Stimulated activated effector memory CD8-positive, alpha-beta T cell treated with anti-CD3 and anti-CD28 coated beads, Interleukin-12 subunit alpha, Interleukin-12 subunit beta, amount 100 ng/mL, for 72 hours (primary cell): ENCODE data around the gene EGR4.

Experiments used
- ATAC-seq: fragments of 150-1000 bp; cut with Tn5 transposase; 2 replicates; pipeline ENCODE4 v1.10.0; 2021
- DNase-seq, 2 donors: peaks; one replicate each; pipeline ENCODE4 v3.0.0; 2021 to 2022; ENCODE audit warnings: low spot score in 2 of 2
- H3K27ac Mint-ChIP-seq: one replicate; pipeline ENCODE4 v1.8.0; 2022; ENCODE audit warnings: mild to moderate bottlenecking, mixed read lengths
- H3K36me3 Mint-ChIP-seq: one replicate; pipeline ENCODE4 v1.8.0; 2022; ENCODE audit warnings: mild to moderate bottlenecking, mixed read lengths
- H3K4me1 Mint-ChIP-seq: one replicate; pipeline ENCODE4 v1.8.0; 2022; ENCODE audit warnings: mixed read lengths
- H3K4me3 Mint-ChIP-seq: one replicate; pipeline ENCODE4 v1.8.0; 2022; ENCODE audit warnings: mild to moderate bottlenecking, mixed read lengths
- H3K9me3 Mint-ChIP-seq: one replicate; pipeline ENCODE4 v1.8.0; 2022; ENCODE audit warnings: mixed read lengths

EGR4 gene

DNA sequence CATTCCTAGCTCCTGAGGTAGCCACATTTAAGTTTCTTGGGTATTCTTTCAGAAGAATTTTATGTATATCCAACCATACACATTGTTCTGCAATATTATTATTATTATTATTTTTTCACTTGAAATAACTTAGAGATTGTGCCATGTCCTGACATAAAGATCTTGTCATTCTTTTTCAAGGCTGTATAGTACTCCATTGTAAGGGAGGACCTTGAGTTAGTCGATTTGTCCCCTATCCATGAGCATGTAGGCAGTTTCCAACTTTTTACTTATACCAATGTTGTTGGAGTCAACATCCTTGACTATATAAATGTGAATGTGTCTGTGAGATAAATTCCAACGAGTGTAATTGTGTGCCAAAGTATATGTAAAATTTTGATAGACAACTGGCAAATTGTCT, 891 bp upstream of the EGR4 start:
- no peak for DNase-seq
- Mint-ChIP-seq H3K36me3 (no peaks in the 10 kb centered on the region), H3K4me1 (peaks cover 10% of the 10 kb centered on the region), H3K27ac (no peak overlapping the region), H3K4me3 (peak overlapping the region; percentile 67), H3K9me3 (no peaks in the 10 kb centered on the region)
- ATAC-seq, result no peak

DNA sequence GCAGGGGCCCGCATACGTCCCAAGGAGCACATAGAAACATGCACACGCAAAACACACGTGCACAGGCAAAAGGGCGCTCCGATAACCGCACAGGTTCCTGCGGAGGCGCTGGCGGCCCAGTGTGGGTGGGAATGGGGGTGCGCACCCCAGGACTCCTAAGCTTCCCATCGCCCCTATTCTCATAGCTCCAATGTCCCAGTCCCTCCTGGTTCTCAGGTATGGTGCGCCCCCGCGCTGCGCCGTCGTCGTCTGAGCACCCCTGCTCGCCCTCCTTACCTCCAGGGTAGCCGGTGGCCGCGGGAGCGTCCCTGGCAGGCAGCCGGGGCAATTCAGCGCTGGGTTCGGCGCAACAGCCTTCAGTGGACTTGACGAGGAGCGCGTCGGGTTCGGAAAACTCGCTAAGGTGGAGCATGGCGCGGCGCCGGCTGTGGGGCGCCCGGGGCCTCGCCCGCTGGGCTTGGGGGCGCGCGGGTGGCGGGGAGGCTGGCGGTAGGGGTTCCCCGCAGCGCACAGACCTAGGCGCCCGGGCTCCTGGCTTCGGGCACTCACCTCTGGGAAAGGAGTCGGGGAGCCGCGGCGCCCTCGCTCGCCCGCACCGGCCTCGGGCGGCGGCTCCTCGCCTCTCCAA, 328 bp downstream of the EGR4 start:
- no peaks in the 10 kb centered on the region for H3K36me3 Mint-ChIP-seq
- H3K4me3 Mint-ChIP-seq, result peak overlapping the region; percentile 67
- no peaks in the 10 kb centered on the region for H3K9me3 Mint-ChIP-seq
- no peak overlapping the region for H3K27ac Mint-ChIP-seq
- peaks cover 10% of the 10 kb centered on the region for H3K4me1 Mint-ChIP-seq
- ATAC-seq, result peak; percentile 4
- DNase-seq, result peak in 1 of 2 donors; percentile 57

GRCh38 chr2:73292316-73292905, 937 bp downstream of the EGR4 start:
- ATAC-seq (no peak), DNase-seq (no peak)
- no peaks in the 10 kb centered on the region for H3K36me3 Mint-ChIP-seq
- no peak overlapping the region for H3K27ac Mint-ChIP-seq
- H3K9me3 Mint-ChIP-seq, result no peaks in the 10 kb centered on the region
- H3K4me3 Mint-ChIP-seq, result peak overlapping the region; percentile 67
- peaks cover 10% of the 10 kb centered on the region for H3K4me1 Mint-ChIP-seq

- no peak for DNase-seq
- H3K9me3 Mint-ChIP-seq, result no peaks in the 10 kb centered on the region
- peak overlapping the region; percentile 67 for H3K4me3 Mint-ChIP-seq
- no peaks in the 10 kb centered on the region for H3K36me3 Mint-ChIP-seq
- no peak for ATAC-seq
- H3K27ac Mint-ChIP-seq, result no peak overlapping the region
- peaks cover 10% of the 10 kb centered on the region for H3K4me1 Mint-ChIP-seq
Measured at GRCh38 chr2:73291461-73292315, 1.7 kb downstream of the EGR4 start.

GRCh38 chr2:73291093-73291460, 2.3 kb downstream of the EGR4 start:
- no peaks in the 10 kb centered on the region for H3K36me3 Mint-ChIP-seq
- ATAC-seq, result no peak
- peak overlapping the region; percentile 67 for H3K4me3 Mint-ChIP-seq
- peak; percentile 48 to 77 for DNase-seq
- peaks cover 10% of the 10 kb centered on the region for H3K4me1 Mint-ChIP-seq
- H3K9me3 Mint-ChIP-seq, result no peaks in the 10 kb centered on the region
- no peak overlapping the region for H3K27ac Mint-ChIP-seq

DNA sequence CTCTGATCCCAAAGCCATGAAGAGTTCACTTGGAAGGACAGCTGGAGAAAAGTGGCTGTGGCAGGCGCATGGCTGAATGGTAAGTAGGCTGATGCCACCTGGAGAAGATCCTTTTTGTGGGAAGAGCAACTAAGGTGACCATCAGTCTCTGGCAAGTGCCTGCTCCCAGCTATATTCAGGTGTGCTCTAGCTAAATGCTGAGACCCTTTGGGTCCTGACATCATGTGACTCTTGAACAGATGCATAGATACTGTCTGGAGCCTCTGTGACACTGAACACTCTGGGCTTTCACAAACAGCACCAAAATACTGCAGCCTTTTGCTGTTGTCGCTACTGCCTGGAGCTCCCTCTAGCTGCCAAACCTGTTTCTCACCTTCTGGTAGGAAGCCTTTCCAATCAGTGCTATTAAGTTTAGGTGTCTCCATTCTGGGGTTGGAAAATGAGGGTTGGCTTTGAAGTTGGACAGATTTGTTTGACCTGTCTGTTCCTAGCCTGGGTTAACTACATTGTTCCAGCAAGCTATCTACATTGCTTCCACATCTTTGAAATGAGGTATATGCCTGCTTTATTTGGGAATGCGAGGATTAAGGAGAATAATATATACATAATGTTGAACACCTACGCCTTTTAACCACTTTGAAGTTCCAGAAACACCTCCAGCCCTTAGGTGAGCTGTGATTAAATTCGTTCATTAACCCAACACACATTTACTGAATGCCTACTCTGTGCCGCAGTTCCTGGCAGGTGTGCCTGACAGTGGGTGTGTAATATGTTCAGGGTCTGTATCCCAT, 3.1 kb downstream of the EGR4 start:
- Mint-ChIP-seq H3K4me1 (peaks cover 18% of the 10 kb centered on the region), H3K9me3 (no peaks in the 10 kb centered on the region), H3K4me3 (no peak overlapping the region), H3K36me3 (no peaks in the 10 kb centered on the region), H3K27ac (no peak overlapping the region)
- no peak for ATAC-seq
- DNase-seq, result peak in 1 of 2 donors; percentile 59

GRCh38 chr2:73289304-73289703, 4.0 kb downstream of the EGR4 start:
- H3K27ac Mint-ChIP-seq, result no peak overlapping the region
- H3K4me1 Mint-ChIP-seq, result peaks cover 23% of the 10 kb centered on the region
- ATAC-seq, result no peak
- no peaks in the 10 kb centered on the region for H3K9me3 Mint-ChIP-seq
- no peak overlapping the region for H3K4me3 Mint-ChIP-seq
- DNase-seq, result no peak
- H3K36me3 Mint-ChIP-seq, result no peaks in the 10 kb centered on the region

DNA sequence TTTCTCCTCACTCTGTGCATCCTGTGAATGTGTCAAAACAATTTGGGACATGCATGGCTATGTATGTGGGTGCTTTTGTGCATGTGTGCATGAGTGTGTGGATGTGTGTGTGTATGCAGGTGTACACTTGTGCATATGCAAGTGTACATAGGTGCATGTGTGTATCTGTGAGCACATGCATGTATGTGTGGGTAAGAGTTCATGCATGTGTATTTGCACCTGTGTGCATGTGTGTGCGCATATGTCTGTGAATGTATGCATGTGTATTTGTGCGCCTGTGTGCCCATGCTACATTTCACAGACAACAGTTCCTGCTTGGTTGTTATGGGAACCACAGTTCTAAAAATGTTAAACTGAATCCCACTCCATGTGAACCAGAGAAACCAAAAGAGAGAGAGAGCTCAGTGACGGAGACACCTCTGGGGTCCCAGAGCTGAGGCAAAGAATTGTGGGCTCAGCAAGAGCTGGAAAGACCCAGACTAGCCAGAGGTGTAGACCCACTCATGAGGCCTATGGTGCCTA, 7.2 kb downstream of the EGR4 start:
- no peak overlapping the region for H3K27ac Mint-ChIP-seq
- no peaks in the 10 kb centered on the region for H3K9me3 Mint-ChIP-seq
- peaks cover 27% of the 10 kb centered on the region for H3K4me1 Mint-ChIP-seq
- H3K36me3 Mint-ChIP-seq, result no peaks in the 10 kb centered on the region
- ATAC-seq, result no peak
- no peak for DNase-seq
- peak overlapping the region; percentile 67 for H3K4me3 Mint-ChIP-seq

DNA sequence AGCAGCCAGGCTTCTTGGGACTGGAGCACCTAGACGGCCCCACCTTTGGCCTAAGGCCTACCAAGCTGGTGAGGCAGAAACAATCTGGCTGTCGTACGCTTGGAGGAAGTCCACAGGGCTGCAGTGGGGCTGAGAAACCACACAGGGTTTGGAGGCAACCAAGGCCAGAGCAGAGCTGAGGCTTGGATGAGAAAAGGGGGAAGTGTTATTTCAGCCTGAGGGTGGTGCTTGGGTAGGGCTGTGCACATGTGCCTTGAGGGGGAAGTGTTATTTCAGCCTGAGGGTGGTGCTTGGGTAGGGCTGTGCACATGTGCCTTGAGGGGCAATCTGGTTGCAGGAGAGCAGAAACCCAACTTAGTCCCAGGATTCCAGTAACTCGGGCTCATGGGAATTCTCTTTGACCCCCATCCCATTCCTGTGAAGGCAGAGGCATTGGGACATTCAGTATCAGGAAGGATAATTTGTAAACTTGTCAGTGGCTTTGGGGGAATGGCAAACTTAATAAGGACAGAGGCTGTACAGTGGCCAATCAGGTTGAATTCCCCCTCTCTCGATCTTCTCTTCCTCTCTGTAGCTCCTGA, 8.1 kb downstream of the EGR4 start:
- Mint-ChIP-seq H3K4me3 (peak overlapping the region; percentile 67), H3K9me3 (no peaks in the 10 kb centered on the region), H3K4me1 (peaks cover 28% of the 10 kb centered on the region), H3K36me3 (no peaks in the 10 kb centered on the region), H3K27ac (peak overlapping the region; percentile 53)
- DNase-seq (peak; percentile 12 to 71), ATAC-seq (peak; percentile 57)

DNA sequence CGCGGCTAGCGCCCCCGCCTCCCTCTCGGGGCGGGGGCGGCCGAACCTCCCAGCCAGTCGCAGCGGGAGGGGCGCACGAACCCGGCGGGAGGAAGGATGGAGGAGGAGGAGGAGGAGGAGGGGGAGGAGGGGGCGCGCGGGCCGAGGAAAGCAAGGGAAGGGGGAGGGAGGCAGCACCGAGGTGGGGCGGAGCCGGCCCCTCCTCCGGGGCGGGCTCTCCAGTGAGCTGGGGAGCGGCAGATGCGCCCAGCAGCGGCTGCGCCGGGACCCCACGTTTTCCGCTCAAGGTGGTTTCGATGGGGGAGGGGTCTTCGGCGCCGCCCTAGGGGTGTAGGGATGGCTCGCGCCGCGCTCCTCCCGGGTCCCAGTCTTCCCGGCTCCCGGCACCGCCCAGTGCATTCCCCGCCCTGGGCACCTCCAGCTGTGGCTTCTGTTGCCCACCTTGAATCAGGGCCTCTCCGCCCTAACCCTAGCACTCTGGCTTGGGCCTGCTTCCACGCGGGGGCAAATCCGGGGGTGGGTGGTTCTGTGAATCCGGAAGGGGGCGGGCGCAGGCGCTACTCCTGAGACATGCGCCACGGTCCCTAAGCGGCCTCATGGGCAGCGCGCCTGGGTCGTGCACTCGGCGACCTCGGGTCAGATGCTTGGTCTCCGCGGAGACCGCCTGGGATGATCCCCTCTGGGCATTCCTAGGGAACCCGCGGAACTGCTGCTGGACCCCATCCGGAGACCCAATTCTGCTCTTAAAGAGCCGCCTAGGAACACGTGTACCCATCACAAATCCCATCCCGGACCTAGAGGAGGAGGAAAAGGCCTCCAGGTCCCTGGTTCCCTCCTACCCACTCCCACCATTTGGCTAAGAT, 8.8 kb downstream of the EGR4 start, which contains the start of gene FBXO41:
FBXO41 (minus strand) TSS at position 183 of the 863 bp plus-strand sequence. CDS start 14,848 bp downstream, outside the sequence.
- H3K9me3 Mint-ChIP-seq, result no peaks in the 10 kb centered on the region
- peak; percentile 86 for ATAC-seq
- H3K27ac Mint-ChIP-seq, result peak within 1 kb of the TSS; percentile 61
- H3K4me1 Mint-ChIP-seq, result peaks cover 32% of the 10 kb centered on the region
- DNase-seq, result peak; percentile 51 to 88
- peak within 1 kb of the TSS; percentile 67 for H3K4me3 Mint-ChIP-seq
- no peaks in the 10 kb centered on the region for H3K36me3 Mint-ChIP-seq

DNA sequence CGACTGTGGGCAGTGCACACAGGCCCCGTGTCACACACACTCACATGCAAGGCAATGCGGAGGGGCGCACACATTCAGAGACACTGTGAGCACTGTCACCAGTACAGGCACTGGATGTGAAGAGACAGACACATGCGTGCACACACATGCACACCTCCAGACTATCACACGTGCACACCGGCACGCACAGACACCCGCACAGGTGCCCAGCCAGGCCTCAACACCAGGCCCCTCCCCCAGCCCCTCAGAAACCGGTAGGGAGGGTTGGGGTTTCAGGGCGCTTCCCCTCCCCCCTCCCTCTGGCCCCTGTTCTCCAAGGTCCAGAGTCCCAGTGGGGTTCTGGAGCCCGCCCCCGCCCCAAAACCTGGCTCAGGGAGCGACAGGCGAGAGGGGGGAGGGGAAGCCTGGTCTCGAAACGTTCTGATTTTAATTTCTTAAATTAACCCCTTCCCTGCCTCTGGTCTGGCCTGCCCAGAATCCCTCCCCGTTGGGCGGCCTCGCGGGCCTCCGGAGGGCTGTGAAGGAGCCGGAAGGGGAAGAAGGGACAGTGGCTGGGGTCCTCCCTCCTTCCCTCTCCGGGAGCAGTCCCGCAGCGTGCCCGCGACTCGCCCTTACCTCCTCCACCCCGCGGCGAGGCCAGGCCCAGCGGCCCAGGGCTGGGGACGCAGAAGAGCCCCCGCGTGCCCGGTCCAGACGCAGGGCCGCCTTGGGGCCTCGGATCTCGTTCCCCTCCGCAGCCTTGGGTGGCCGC, 9.6 kb downstream of the EGR4 start:
- Mint-ChIP-seq H3K4me3 (peak overlapping the region; percentile 67), H3K4me1 (peaks cover 40% of the 10 kb centered on the region), H3K27ac (peak overlapping the region; percentile 61), H3K9me3 (no peaks in the 10 kb centered on the region), H3K36me3 (no peaks in the 10 kb centered on the region)
- peak; percentile 51 for ATAC-seq
- DNase-seq, result peak; percentile 7 to 53

- Mint-ChIP-seq H3K4me3 (peak overlapping the region; percentile 67), H3K9me3 (no peaks in the 10 kb centered on the region), H3K27ac (peak overlapping the region; percentile 61), H3K4me1 (peaks cover 44% of the 10 kb centered on the region), H3K36me3 (no peaks in the 10 kb centered on the region)
- no peak for DNase-seq
- no peak for ATAC-seq
Measured at GRCh38 chr2:73282924-73283544, 10.3 kb downstream of the EGR4 start.

- Mint-ChIP-seq H3K27ac (no peak overlapping the region), H3K36me3 (no peaks in the 10 kb centered on the region), H3K4me3 (no peak overlapping the region), H3K4me1 (peaks cover 44% of the 10 kb centered on the region), H3K9me3 (no peaks in the 10 kb centered on the region)
- ATAC-seq, result no peak
- no peak for DNase-seq
Measured at GRCh38 chr2:73281244-73281643, 12.1 kb downstream of the EGR4 start.
